ENCODE results near the gene C15orf61.

The C15orf61 gene

DNA sequence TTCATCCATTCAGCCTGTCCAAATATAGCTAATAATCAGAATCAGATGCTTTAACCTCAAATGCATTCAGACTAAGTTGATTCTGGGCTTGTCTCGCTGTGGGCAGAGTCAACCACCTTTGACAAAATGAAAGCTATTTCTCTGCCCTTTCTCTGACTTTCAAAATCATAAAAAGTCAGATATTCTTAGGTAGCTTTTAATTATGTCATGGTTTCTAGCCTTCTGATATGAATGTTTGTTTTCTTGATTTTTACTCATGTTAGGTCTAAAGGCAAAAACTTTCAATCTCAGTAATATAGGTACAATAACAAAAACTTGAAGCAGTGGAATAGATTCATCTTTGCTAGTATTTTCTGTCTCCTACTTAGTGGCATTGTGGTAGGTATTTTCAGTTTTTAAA lies 25.3 kb upstream of the C15orf61 start:
- no peak overlapping the region for H3K4me3 ChIP-seq (ENCODE audit: low read length)
- peak; percentile 30 for DNase-seq (ENCODE audit: low read depth)
- TF ChIP-seq, protein P1, sequence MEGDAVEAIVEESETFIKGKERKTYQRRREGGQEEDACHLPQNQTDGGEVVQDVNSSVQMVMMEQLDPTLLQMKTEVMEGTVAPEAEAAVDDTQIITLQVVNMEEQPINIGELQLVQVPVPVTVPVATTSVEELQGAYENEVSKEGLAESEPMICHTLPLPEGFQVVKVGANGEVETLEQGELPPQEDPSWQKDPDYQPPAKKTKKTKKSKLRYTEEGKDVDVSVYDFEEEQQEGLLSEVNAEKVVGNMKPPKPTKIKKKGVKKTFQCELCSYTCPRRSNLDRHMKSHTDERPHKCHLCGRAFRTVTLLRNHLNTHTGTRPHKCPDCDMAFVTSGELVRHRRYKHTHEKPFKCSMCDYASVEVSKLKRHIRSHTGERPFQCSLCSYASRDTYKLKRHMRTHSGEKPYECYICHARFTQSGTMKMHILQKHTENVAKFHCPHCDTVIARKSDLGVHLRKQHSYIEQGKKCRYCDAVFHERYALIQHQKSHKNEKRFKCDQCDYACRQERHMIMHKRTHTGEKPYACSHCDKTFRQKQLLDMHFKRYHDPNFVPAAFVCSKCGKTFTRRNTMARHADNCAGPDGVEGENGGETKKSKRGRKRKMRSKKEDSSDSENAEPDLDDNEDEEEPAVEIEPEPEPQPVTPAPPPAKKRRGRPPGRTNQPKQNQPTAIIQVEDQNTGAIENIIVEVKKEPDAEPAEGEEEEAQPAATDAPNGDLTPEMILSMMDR (conservative IDR thresholded peaks at IDR 0.05; ENCODE audit: low read length): no peak

DNA sequence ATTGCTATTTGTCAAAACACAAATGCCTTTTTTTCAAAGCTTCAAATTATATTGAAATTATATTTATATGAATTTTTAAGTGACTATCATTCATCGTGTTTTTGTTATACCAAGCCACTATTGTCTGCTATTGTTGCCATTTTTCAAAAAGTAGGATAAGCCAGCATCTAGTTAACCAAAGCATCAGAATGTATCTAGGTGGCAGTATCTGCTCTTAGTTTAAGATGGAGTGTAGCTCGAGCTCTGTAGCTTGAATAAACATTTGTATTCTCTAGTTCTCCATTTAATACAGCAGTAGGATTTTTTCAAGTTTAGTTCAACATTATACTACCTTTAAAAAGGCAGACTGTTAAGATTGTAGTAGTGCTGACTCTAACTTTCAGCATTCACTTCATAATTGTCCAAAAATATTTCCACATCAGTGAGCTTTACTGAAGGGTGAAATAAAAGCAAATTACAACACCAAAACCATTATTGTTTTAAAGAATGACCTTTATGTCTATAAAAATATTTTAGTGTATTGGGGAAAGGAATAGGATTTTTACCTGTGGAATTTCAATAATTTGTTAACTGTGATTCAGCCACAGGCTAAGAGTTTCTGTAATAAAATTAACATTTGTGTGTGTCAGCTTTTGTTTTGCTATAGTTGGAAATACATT lies 19.6 kb upstream of the C15orf61 start:
- DNase-seq (ENCODE audit: low read depth): peak; percentile 57
- TF ChIP-seq, protein P1 (conservative IDR thresholded peaks at IDR 0.05; ENCODE audit: low read length): peak; percentile 54
- H3K4me3 ChIP-seq (ENCODE audit: low read length): no peak overlapping the region; the same call in 1 of the 2 replicates

DNA sequence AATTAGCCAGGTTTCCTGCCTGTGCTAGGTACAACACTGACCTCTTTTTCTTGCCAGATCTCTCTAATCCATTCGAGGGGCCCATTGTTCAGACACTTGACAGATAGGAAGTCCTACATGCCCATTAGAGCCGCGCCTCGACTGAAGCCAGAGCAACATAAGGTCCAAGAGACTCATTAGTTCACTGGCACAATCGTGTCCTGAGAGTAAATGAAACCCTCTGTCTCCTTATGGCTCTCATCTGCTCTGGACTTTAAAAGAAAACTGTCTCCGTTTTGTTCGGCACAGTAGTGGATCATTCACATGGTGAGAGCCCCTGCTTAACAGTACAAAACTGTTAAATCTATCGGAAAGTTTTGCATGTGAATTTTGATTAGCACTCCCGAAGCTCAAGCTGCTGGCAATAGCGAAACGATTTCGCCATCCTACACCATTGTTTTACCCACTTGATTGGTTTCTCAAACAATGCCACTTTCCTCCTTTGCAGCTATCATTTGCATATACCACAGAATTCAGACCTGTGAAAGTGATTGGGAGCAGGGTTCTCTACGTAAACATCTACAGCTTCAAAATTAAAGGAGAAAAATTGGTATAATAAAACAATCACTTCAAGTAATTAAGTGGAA lies 19.0 kb upstream of the C15orf61 start:
- TF ChIP-seq, protein P1 (conservative IDR thresholded peaks at IDR 0.05; ENCODE audit: low read length): no peak
- H3K4me3 ChIP-seq (ENCODE audit: low read length): peak overlapping the region; percentile 22
- no peak for DNase-seq (ENCODE audit: low read depth)

DNA sequence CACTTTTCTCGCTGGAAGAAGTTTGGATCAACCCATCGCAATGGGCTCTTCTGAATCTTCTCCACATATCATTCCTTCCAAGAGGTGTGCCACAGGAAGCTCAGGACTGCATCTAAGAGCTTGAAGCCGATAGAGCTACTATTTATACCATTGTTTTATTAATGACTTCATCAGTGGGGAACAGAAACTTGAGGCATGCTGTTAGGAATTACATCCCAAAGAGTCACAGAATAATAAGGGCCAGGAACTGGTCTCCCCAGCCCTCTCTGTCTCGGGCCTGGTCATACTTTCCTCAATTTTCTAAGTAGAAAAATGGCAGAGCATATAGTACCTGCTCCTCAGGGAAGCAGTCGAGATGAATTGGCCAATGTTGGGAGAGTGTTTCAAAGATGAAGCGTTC lies 16.9 kb upstream of the C15orf61 start:
- no peak overlapping the region for H3K4me3 ChIP-seq (ENCODE audit: low read length)
- DNase-seq (ENCODE audit: low read depth): peak; percentile 26
- TF ChIP-seq, protein P1 (conservative IDR thresholded peaks at IDR 0.05; ENCODE audit: low read length): no peak

DNA sequence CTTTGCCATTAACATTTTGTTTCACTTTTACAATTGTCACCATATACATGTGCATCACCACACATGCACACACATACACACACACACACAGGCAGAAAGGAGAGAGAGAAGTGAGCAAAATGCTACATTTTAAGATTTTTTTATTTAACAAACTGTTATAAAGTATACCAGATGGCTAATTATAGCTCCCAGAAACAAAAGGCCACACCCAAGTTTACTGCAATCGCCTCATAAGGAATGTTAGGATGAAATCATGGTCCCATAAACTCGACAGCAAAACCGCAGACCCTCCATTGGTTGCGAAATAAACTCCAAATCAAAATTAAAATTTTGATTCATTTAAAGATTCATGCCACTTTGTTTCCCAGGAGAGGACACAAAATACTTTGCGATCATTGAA lies 16.1 kb upstream of the C15orf61 start:
- TF ChIP-seq, protein P1 (conservative IDR thresholded peaks at IDR 0.05; ENCODE audit: low read length): no peak
- H3K4me3 ChIP-seq (ENCODE audit: low read length): no peak overlapping the region
- peak; percentile 95 for DNase-seq (ENCODE audit: low read depth)

DNA sequence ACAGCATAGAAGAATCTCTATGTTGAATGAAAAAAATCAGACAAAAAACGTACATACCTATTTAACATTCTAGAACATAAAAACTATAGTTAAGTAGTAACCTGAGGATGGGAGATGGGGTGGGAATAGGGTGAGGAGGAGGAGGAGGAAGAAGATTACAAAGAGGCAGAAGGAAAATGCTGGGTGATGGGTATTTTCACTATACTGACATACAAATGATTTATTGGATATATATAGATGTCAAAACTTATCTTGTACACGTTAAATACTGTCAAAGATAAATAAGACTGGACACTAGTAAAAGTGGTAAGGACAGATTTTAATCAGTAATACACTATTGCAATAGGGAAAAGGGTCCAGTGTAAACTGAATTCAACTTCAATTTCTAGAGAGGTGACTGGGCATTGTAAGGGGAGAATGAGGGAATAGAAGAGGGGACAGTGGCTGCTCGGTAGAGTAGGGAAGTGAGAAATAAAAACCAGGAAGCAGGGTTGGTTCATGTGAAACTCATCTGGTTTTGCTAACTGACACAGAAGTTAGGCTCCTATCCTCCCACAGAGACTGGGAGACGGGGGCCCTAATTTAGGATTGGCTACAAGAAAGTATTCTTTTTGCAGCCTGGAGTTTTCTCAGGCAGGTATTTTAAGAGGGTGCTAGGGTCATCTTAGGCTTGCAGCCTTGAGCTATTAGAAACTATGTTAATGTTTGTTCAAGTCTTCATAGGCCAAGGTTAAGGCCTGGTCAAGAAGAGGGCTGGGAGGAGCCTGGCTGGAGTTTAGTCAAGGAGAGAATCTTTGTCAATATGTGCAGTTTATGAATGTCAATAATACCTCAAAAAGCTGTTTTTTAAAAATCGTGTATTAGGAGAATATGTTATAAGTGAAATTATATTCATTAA lies 15.0 kb upstream of the C15orf61 start:
- no peak for DNase-seq (ENCODE audit: low read depth)
- no peak overlapping the region for H3K4me3 ChIP-seq (ENCODE audit: low read length)
- TF ChIP-seq, protein P1 (conservative IDR thresholded peaks at IDR 0.05; ENCODE audit: low read length): no peak

All from AG10803 (cell line).